ENCODE data around the gene BSN. TPM values are rescaled to one million over a fixed set of nuclear protein-coding genes. Genes with fewer than 3 reads are reported as not detected.
A peak's percentile ranks its signal among the peaks of the same experiment; 100 is the strongest.
"Not testable (repeated sequence)": the region's sequence is repeated elsewhere in the genome, so short reads cannot be mapped to it uniquely, and the experiment has no call there.

Gene BSN
- polyA plus RNA-seq, 1 donor (not counting 4 experiments of a cell fraction or from before 2014, with no cell fraction given) = under 0.01 TPM

- Histone ChIP-seq H3K27ac (ENCODE audit: control insufficient read depth, insufficient read depth, low read length) (peak within 1 kb of the TSS; percentile 54), H2AFZ (ENCODE audit: control insufficient read depth, low read length) (peak within 1 kb of the TSS; percentile 85), H3K36me3 (ENCODE audit: control insufficient read depth in 2 of 2, extremely low read depth in 1 of 2, insufficient read depth in 2 of 2, low read length in 2 of 2) (no peaks in the 10 kb centered on the region), H3K4me1 (ENCODE audit: control insufficient read depth, extremely low read depth, insufficient read depth, low read length) (peaks cover 9% of the 10 kb centered on the region), H3K4me2 (ENCODE audit: control insufficient read depth, extremely low read depth, insufficient read depth, low read depth, low read length) (peak within 1 kb of the TSS; percentile 94), H3K27me3 (ENCODE audit: control insufficient read depth, extremely low read depth, insufficient read depth, low read length) (no peaks in the 10 kb centered on the region), H3K9ac (ENCODE audit: control insufficient read depth, extremely low read depth, insufficient read depth, low read length) (peak within 1 kb of the TSS; percentile 84), H3K9me3 (ENCODE audit: control insufficient read depth, low read depth, low read length) (no peaks in the 10 kb centered on the region), H4K20me1 (ENCODE audit: control insufficient read depth, extremely low read depth, insufficient read depth, low read length) (no peaks in the 10 kb centered on the region), H3K4me3 (ENCODE audit: control insufficient read depth in 2 of 3, extremely low read depth in 1 of 3, insufficient read depth in 2 of 3, low read depth in 1 of 3, low read length in 3 of 3) (peak within 1 kb of the TSS; percentile 83 to 92 (median 86)), H3K9me1 (ENCODE audit: control insufficient read depth, extremely low read depth, insufficient read depth, low read length) (no peaks in the 10 kb centered on the region), H3K79me2 (ENCODE audit: control insufficient read depth, insufficient read depth, low read length) (peaks cover 20% of the 10 kb centered on the region)
- no peak for TF ChIP-seq EZH2 (IDR thresholded peaks at IDR 0.05; ENCODE audit: low read length)
- TF ChIP-seq CTCF (optimal IDR thresholded peaks at IDR 0.05 in 1 of 3, IDR thresholded peaks at IDR 0.05 in 1 of 3, conservative IDR thresholded peaks at IDR 0.05 in 1 of 3; ENCODE audit: extremely low read depth in 1 of 3, insufficient read depth in 2 of 3, low read length in 3 of 3) = peak in 1 of 3 experiments; percentile 40
- FAIRE-seq (no peak), DNase-seq (ENCODE audit: low read depth, low spot score) (no peak)
- dilution Hi-C loops (cut with MboI; ENCODE audit: extremely low pct_ligation_motif_present, low sequenced_read_pairs) = no loop called here
These were observed 135.0 kb downstream of the BSN start, which contains the start of the genes MST1 and RNF123 for GRCh38 chr3:49689046-49689907. Gene MST1 (minus strand): TSS chr3:49689474. CDS start chr3:49688691, 783 bp downstream. Gene RNF123 (plus strand): TSS chr3:49689557. CDS start chr3:49691166, 1,609 bp downstream.

GRCh38 chr3:49689908-49690624, 135.8 kb downstream of the BSN start:
- H3K36me3 ChIP-seq (ENCODE audit: control insufficient read depth in 2 of 2, extremely low read depth in 1 of 2, insufficient read depth in 2 of 2, low read length in 2 of 2); H3K4me1 ChIP-seq (ENCODE audit: control insufficient read depth, extremely low read depth, insufficient read depth, low read length); H3K9me3 ChIP-seq (ENCODE audit: control insufficient read depth, low read depth, low read length); dilution Hi-C loops (cut with MboI; ENCODE audit: extremely low pct_ligation_motif_present, low sequenced_read_pairs); H3K9me1 ChIP-seq (ENCODE audit: control insufficient read depth, extremely low read depth, insufficient read depth, low read length); DNase-seq (ENCODE audit: low read depth, low spot score); H3K27me3 ChIP-seq (ENCODE audit: control insufficient read depth, extremely low read depth, insufficient read depth, low read length); FAIRE-seq; H4K20me1 ChIP-seq (ENCODE audit: control insufficient read depth, extremely low read depth, insufficient read depth, low read length): not testable (repeated sequence)
- H3K27ac ChIP-seq (ENCODE audit: control insufficient read depth, insufficient read depth, low read length) = peak overlapping the region; percentile 54
- H2AFZ ChIP-seq (ENCODE audit: control insufficient read depth, low read length) = peak overlapping the region; percentile 85
- peak overlapping the region; percentile 84 for H3K9ac ChIP-seq (ENCODE audit: control insufficient read depth, extremely low read depth, insufficient read depth, low read length)
- peak overlapping the region; percentile 94 for H3K4me2 ChIP-seq (ENCODE audit: control insufficient read depth, extremely low read depth, insufficient read depth, low read depth, low read length)
- H3K4me3 ChIP-seq (ENCODE audit: control insufficient read depth in 2 of 3, extremely low read depth in 1 of 3, insufficient read depth in 2 of 3, low read depth in 1 of 3, low read length in 3 of 3) = peak overlapping the region; percentile 83 to 92 (median 86)
- H3K79me2 ChIP-seq (ENCODE audit: control insufficient read depth, insufficient read depth, low read length) = peaks cover 24% of the 10 kb centered on the region

GRCh38 chr3:49690856-49691255, 136.6 kb downstream of the BSN start:
- H2AFZ ChIP-seq (ENCODE audit: control insufficient read depth, low read length); H3K27me3 ChIP-seq (ENCODE audit: control insufficient read depth, extremely low read depth, insufficient read depth, low read length); DNase-seq (ENCODE audit: low read depth, low spot score); H3K4me1 ChIP-seq (ENCODE audit: control insufficient read depth, extremely low read depth, insufficient read depth, low read length); dilution Hi-C loops (cut with MboI; ENCODE audit: extremely low pct_ligation_motif_present, low sequenced_read_pairs); H3K9me3 ChIP-seq (ENCODE audit: control insufficient read depth, low read depth, low read length); H3K9me1 ChIP-seq (ENCODE audit: control insufficient read depth, extremely low read depth, insufficient read depth, low read length); H3K4me3 ChIP-seq (ENCODE audit: control insufficient read depth in 2 of 3, extremely low read depth in 1 of 3, insufficient read depth in 2 of 3, low read depth in 1 of 3, low read length in 3 of 3); H3K9ac ChIP-seq (ENCODE audit: control insufficient read depth, extremely low read depth, insufficient read depth, low read length); FAIRE-seq; H3K27ac ChIP-seq (ENCODE audit: control insufficient read depth, insufficient read depth, low read length); H3K4me2 ChIP-seq (ENCODE audit: control insufficient read depth, extremely low read depth, insufficient read depth, low read depth, low read length); H4K20me1 ChIP-seq (ENCODE audit: control insufficient read depth, extremely low read depth, insufficient read depth, low read length); H3K36me3 ChIP-seq (ENCODE audit: control insufficient read depth in 2 of 2, extremely low read depth in 1 of 2, insufficient read depth in 2 of 2, low read length in 2 of 2): not testable (repeated sequence)
- peaks cover 24% of the 10 kb centered on the region for H3K79me2 ChIP-seq (ENCODE audit: control insufficient read depth, insufficient read depth, low read length)

GRCh38 chr3:49691481-49691880, 137.2 kb downstream of the BSN start:
- H3K9ac ChIP-seq (ENCODE audit: control insufficient read depth, extremely low read depth, insufficient read depth, low read length); H3K4me3 ChIP-seq (ENCODE audit: control insufficient read depth in 2 of 3, extremely low read depth in 1 of 3, insufficient read depth in 2 of 3, low read depth in 1 of 3, low read length in 3 of 3); DNase-seq (ENCODE audit: low read depth, low spot score); H3K4me2 ChIP-seq (ENCODE audit: control insufficient read depth, extremely low read depth, insufficient read depth, low read depth, low read length); H2AFZ ChIP-seq (ENCODE audit: control insufficient read depth, low read length); H3K27ac ChIP-seq (ENCODE audit: control insufficient read depth, insufficient read depth, low read length); H3K27me3 ChIP-seq (ENCODE audit: control insufficient read depth, extremely low read depth, insufficient read depth, low read length); dilution Hi-C loops (cut with MboI; ENCODE audit: extremely low pct_ligation_motif_present, low sequenced_read_pairs); FAIRE-seq; H3K36me3 ChIP-seq (ENCODE audit: control insufficient read depth in 2 of 2, extremely low read depth in 1 of 2, insufficient read depth in 2 of 2, low read length in 2 of 2); H3K9me3 ChIP-seq (ENCODE audit: control insufficient read depth, low read depth, low read length); H4K20me1 ChIP-seq (ENCODE audit: control insufficient read depth, extremely low read depth, insufficient read depth, low read length); H3K9me1 ChIP-seq (ENCODE audit: control insufficient read depth, extremely low read depth, insufficient read depth, low read length); H3K4me1 ChIP-seq (ENCODE audit: control insufficient read depth, extremely low read depth, insufficient read depth, low read length): not testable (repeated sequence)
- H3K79me2 ChIP-seq (ENCODE audit: control insufficient read depth, insufficient read depth, low read length) = peaks cover 24% of the 10 kb centered on the region
